Endothelial cell of umbilical vein (primary cell): Measurements from ENCODE around the gene XDH.

Experiments
- CTCF ChIP-seq, 2 donors: IDR thresholded peaks; 1 replicate in 1 of 2; 2 replicates in 1 of 2; pipeline ENCODE4 v1.5.1; 2011; ENCODE audit warnings: low read length in 2 of 2, mild to moderate bottlenecking in 2 of 2, moderate library complexity in 2 of 2, control low read depth in 1 of 2, inconsistent platforms in 1 of 2, low read depth in 1 of 2; ENCODE audit not compliant: insufficient read depth in 1 of 2; ENCODE audit errors: extremely low read depth in 1 of 2
- GATA2 ChIP-seq: IDR thresholded peaks from 2 replicates; pipeline ENCODE4 v1.7.0; 2011; ENCODE audit warnings: low read depth, mild to moderate bottlenecking, moderate library complexity, mixed read lengths, low read length; ENCODE audit not compliant: insufficient read length, insufficient read depth
- POLR2A ChIP-seq: IDR thresholded peaks from 2 replicates; pipeline ENCODE4 v1.6.1; 2012; ENCODE audit warnings: low read depth, mild to moderate bottlenecking, control low read depth, low read length

- TF ChIP-seq POLR2A (no peak), CTCF (IDR thresholded peaks at IDR 0.05; ENCODE audit: extremely low read depth in 1 of 2, insufficient read depth in 1 of 2, low read depth in 1 of 2, low read length in 2 of 2) (no peak), GATA2 (no peak)
These were observed 65.9 kb downstream of the XDH start for GRCh38 chr2:31348618-31349017.
